ENCODE measurements around the gene PRDM9.

- TF ChIP-seq, protein P1, sequence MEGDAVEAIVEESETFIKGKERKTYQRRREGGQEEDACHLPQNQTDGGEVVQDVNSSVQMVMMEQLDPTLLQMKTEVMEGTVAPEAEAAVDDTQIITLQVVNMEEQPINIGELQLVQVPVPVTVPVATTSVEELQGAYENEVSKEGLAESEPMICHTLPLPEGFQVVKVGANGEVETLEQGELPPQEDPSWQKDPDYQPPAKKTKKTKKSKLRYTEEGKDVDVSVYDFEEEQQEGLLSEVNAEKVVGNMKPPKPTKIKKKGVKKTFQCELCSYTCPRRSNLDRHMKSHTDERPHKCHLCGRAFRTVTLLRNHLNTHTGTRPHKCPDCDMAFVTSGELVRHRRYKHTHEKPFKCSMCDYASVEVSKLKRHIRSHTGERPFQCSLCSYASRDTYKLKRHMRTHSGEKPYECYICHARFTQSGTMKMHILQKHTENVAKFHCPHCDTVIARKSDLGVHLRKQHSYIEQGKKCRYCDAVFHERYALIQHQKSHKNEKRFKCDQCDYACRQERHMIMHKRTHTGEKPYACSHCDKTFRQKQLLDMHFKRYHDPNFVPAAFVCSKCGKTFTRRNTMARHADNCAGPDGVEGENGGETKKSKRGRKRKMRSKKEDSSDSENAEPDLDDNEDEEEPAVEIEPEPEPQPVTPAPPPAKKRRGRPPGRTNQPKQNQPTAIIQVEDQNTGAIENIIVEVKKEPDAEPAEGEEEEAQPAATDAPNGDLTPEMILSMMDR (IDR thresholded peaks at IDR 0.05; ENCODE audit: insufficient read depth, low read length, poor library complexity, severe bottlenecking) = no peak
- TF ChIP-seq EZH2phosphoT487 (conservative IDR thresholded peaks at IDR 0.05; ENCODE audit: low read length) = no peak
These were observed 23.3 kb upstream of the PRDM9 start for GRCh38 chr5:23484096-23484495.

All from SU-DHL-6 (cell line).